ENCODE results near the gene ADORA3.

ADORA3 gene

DNA sequence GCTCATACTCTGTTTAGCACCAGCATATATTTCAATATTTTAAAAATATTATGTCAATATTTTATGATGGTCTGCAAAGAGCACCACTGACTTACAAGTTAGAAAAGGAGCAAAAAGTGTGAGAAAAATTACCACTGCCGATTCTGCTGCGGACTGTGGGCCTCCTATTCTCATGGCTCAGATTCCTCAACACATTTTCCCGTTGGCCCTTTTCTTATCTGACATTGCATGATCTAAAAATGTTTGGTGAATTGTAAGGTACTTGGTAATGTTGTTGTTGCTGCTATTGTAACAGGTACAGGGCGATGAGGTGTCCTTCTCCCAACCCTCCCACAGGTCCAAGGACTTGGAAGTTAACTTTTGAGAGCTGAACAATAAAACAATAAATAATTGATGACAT, 28.9 kb downstream of the ADORA3 start:
- no peak for DNase-seq (ENCODE audit: low spot score)

DNA sequence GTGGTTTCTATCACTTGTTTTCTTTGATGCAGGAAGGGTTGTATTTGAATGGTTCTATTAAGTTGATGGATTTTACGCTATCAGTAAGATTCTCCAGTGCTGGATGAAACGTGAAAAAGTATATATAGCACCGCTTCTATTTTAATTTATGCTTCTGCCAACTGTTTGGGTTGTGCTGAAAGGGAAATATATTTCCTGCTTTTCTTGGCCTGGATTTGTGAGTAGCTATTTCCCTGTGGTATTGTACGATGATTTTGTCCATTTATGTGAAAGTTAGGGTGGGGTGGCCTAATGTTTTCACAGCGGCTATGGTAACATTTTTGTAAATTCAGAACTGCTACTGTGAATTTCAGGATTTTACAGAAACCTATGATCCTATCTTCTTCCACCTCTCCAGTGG, 29.3 kb downstream of the ADORA3 start:
- DNase-seq (ENCODE audit: low spot score) = no peak

DNA sequence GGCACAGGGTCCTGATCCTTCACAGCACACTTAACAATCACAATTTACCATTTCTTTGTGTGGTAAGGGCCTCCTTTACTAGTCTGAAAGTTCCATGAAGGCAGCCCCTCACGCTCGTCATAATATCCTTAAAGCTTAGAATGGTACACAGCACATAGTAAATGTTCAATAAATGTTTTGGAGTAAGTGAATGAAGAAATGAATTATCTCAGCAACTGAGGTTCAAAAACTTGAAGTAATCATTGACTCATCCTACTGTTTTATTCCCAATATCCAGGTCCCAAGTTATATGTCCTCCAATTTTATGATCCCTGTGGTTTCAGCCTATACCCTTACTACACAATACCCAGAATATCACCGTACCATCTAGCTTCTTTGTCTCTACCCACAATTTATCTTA, 31.9 kb downstream of the ADORA3 start:
- DNase-seq (ENCODE audit: low spot score) = no peak

DNA sequence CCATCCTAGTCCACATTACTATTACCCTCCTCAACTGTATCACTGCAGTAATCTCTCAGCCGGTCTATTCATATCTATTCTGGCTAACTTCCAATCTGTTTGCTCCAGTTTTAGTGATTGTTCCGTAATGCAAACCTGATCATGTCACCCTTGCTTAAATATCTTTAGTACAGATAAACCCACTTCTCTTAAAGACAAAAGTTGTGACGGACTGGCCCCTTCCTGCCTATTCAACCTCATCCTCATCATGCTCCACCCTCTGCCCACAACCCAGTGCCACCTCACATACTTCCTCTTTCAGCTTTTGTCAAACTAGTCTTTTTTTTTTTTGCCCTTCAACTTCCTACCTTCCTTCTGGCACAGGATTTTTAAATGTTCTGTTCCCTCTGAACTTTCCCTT, 32.4 kb downstream of the ADORA3 start:
- DNase-seq (ENCODE audit: low spot score) = no peak

DNA sequence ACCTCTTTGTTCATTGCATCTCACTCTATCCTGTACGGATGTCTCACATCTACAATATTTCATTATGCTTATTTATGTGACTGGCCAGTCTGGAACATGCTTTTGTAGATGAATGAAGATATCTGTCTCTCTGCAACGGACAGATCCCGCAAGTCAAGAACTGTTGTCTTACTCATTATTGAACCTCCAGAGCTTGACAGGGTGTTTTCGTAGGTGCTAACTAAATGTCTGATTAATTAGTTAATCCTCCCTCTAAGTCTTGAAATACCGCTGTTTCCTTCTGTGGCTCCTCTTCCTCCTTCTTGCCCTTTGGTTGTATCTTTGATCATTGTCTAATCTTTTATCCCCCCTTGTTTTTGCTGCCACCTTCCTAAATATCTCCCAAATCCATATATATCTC, 32.8 kb downstream of the ADORA3 start:
- DNase-seq (ENCODE audit: low spot score) = no peak

DNA sequence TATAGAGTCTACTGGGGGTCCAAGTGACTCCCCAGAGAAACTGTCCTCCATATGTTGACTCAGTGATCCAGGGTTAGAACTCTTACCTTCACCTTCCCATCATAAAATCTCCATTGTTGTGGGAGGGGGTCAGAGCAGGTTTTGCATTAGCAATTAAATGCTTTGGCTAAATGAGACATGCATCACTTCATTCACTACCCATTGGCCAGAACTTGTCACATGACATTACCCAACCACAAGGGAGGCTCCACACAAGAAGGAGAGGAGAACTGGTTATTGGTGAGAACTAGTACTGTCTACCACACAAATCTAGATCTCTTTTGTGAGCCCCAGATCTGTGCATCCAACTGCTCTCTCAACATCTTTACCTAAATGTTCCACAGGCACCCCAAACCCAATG, 33.9 kb downstream of the ADORA3 start:
- DNase-seq (ENCODE audit: low spot score) = no peak

DNA sequence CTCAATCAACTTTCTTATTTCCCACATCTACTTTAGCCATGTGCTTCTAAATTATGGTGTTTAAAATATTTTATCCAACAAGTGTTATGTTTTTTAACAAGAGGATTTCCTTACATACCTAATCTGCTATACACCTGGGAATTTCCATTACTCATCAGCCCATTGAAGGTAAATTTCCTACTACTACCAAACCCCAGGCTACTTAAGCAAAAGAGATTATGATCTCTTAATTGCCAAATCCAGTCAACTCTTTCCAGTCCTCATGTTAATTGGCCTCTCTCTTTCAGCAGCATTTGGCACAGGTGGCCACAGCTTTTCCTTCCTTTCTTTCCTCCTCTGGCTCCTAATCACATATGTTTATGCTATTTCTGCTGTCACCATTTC, 34.7 kb downstream of the ADORA3 start:
- peak; percentile 44 for DNase-seq (ENCODE audit: low spot score)

DNA sequence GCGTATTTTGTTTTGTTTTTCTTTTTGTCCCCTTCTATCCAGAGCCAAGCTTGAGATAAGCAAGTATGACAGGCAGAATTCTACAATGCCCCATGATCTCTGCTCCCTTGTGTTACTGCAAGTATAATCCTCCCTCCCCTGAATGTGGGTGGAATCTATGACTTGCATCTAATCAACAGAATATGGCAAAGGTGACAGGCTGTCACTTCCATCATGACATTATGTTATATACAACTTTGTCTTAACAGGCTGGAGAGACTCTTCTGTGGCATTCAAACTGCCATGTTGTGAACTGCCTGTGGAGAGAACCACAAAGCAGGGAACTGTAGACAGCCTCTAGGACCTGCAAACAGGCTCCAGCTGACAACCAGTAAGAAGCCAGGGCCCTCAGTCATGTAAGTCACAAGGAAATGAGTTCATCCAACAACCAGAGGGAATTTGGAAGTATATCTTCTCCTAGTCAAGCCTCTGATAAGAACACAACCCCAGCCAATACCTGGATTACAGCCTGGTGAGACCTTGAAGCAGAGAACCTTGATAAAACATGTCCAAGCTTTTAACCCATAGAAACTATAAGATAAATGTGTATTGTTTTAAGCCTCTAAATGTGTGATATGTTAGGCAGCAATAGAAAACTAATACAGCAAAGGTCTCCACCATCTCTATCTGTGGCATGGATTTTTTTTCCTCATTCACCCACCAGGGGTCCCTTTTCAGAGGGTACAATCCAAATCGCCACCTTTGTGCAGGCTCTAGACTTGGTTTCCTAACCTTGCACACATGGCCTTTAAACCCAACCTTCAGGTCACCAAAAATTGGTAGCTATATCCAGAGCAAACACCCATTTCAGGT, 35.3 kb downstream of the ADORA3 start:
- no peak for DNase-seq (ENCODE audit: low spot score)

DNA sequence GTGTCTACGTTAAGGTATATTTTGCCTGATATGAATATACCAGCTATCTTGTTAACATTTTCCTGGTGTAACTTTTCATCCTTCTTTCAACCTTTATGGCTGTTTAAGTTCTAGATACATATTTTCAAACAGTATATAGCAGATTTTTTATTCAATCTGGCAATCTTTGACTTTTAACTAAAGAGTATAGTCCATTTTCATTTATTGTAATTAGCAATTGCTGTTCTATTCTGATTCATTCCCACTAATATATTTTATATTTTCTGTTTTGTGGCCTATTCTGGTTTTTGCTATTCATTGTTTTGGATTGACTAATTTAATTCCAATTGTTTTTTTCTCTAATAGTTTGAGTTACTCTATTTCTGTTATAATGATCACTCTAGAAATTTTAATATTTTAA, 37.0 kb downstream of the ADORA3 start:
- no peak for DNase-seq (ENCODE audit: low spot score)

DNA sequence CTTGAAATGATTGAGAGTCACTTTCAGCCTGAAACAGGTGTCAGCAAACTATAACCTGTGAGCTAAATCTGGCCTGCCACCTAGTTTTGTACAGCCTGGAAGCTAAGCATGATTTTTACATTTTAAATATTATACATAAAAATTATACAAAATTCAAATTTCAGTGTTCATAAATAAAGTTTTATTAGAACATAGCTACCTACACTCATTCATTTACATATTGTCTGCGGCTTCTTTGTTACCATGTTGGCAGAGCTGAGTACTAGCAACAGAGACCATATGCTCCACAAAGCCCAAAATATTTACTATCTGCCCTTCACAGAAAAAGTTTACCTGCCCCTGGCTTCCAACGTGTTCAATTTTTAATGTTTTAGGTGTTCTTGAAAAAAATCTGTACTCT, 37.7 kb downstream of the ADORA3 start:
- no peak for DNase-seq (ENCODE audit: low spot score)

DNA sequence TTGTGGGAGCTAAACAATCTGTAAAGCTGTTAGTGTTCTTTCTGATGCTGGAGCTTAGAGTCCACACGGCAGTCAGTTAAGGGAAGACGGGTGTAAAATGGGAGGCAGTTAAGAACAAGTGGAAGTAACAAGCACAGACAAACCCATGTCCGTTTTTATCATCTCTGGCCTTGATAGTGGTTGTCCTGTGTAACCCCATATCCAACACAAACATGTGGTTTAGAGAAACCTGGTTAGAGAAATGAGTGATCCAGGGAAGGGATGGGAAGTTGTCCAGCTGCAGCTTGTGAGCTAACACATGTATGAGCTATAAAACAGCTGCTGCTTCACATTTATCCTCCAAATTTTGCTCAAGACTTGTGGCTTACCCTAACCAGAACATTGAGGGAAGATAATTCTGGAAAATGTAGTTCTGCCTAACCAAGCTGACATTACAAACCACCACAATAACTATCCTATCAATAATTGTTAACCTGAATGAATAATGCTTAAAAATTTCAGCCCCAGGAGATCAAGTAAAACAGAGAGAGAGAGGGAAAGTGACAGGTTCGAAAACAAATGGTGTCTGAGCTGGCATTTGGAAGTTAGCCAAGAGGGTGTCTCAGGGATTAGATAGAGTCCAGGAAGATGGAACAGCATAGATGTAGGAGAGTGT, 40.3 kb downstream of the ADORA3 start:
- DNase-seq (ENCODE audit: low spot score) = no peak

DNA sequence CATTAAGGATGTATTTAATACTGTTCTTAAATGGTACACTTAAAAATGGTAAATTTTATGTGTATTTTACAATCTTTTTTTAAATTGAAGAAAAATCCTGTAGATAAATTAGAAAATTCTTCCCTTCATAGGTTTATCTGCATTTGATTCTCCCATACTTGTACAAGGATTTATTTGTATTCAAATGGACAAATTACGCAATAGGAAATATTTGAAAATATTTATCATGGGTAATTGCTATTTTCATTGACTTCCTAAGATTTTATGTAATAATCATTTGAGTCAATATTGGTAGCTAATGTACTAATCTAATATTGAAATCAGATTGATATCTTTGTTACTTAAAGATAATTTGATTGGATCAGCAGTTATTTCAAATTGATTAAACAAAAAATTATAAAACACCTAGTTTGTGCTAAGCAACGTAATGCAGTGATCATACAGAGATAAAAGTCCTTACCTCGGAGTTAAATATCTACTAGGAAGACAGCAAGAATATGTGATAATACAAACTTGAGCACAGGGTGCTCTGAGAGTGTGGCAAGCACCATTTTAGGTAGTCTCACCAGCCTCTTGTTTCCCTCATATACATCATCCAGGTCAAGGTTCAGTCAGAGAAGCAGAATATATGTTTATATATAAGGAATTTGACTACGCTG, 40.9 kb downstream of the ADORA3 start:
- no peak for DNase-seq (ENCODE audit: low spot score)

DNA sequence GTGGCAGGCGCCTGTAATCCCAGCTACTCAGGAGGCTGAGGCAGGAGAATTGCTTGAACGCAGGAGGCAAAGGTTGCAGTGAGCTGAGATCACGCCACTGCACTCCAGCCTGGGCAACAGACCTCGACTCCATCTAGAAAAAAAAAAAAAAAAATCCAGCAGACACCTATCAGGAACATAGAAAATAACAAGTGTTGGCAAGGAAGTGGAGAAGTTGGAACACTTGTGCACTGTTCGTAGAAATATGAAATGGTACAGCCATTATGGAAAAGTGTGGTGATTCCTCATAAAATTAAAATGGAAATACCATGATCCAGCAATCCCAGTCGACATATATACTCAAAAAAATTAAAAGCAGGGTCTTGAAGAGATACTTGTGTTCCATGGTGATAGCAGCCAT, 41.7 kb downstream of the ADORA3 start:
- DNase-seq (ENCODE audit: low spot score) = no peak

DNA sequence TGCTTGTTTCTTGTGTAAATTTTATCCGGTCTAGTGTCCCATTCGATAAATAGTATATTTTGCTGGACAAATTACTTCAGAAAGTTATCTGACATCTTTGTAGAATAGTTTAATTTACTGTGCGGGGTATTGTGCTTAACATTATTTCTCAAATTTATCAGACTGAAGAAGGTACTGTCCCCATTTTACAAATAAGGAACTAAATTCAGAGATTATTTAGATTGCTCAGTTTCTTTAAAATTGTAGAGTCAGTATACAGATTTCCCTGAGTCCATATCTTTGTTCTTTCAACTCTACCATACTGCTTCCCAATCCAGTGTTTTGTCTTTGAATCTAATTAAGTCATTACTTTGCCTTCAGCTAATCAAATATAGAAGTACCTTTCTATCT, 47.8 kb downstream of the ADORA3 start:
- no peak for DNase-seq (ENCODE audit: low spot score)

DNA sequence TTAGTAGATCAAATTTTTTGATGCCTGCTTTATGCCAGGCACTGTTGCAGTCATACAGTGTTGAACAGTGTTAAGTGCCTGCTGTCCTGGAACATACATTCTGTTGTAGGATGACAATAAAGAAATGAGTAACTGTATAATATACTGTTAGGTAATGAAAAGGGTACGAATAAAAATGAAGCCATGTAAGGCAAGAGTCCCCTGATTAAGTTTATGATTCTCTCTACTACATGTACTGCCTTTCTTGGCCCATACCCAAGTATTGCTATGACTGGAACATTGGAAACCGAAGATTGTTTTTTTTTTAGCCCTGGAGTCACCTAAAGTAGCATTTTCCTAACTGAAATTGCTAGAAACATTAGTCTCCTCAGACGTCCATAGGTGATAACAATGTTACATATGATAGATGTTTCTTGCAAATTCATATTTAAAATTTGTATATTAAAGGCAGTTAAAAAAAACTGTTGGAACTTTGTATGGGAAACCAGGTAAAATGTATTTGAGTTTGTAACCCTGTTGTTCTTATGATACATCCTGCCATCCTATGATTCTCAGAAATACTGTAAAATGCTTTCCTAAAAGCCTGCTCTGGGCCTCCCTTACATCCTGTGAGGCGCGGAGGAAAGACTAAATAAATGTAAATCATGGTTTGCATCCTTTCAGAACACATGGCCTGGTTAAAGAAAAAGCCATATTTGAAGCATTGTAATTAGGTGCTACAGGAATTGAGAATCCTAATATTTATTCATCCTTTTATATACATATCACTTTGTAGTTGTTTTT, 48.4 kb downstream of the ADORA3 start:
- DNase-seq (ENCODE audit: low spot score) = no peak

DNA sequence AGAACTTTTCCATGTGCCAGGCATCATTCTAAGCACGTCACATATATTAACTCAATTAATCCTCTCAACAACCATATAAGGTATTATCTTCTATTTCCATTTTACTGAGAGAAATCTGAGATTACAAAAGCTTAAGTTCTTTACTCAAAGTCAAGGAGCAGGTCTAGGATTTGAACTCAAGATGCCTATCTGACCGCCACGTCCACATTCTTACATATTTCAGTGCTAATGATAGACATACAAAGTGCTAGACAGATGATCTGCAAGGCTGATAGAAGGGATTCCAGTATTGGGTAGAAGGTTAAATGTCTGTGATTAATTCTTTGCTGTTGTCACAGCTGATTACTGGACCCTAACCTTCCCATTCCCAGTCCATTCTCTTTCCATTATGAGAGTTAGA, 49.7 kb downstream of the ADORA3 start:
- DNase-seq (ENCODE audit: low spot score) = no peak

DNA sequence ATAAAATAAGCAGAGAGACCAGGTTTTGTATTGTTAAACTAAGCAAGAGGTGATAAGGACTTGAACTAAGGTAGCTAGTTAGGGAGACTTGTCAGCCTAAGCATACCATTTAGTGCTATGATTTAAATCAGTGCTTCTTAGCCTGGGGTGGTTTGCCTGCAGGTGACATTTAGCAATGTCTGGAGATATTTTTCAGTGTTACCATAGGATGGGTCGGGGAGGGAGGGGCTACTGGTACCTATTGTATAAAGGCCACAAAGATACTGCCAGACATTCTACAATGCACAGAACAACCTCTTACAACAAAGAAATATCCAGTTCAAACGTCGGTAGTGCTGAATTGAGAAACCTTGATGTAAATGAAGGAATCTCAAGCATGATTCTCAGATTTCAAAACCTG, 50.9 kb downstream of the ADORA3 start:
- no peak for DNase-seq (ENCODE audit: low spot score)

DNA sequence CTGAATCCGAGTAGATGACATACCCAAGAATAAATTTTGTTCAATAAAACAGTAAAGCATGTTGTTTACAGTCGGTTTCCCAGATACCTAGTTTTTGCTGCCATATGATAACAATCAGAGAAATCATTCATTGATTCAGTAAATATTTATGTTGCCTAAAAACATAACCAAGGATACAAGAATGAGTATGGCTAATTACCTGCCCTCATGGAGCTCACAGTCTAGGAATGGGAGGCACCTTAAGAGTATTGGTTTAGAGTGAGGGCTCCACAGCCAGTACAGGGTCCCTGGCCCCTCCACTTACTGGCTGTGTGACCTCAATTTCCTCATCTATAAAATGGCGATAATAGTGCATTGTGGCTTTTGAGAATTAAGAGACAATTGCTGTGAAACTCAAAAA, 53.2 kb downstream of the ADORA3 start:
- no peak for DNase-seq (ENCODE audit: low spot score)

DNA sequence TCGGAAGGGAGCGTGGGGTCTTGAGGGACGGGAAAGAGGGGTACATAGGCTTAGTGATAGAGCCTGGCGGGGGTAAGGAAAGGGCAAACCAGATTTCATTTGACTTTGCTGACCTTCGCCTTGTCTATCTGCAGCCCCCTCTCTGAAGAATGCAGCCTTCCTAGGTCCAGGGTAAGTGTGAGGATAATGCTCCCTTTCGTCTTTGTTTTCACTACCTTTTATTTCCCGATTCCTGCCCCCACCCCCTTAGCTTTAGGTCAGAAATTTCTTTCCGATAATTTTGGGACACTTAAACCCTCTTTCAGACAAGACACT, 53.8 kb downstream of the ADORA3 start:
- DNase-seq (ENCODE audit: low spot score) = no peak
